ENCODE results near the gene TDG.

DNA sequence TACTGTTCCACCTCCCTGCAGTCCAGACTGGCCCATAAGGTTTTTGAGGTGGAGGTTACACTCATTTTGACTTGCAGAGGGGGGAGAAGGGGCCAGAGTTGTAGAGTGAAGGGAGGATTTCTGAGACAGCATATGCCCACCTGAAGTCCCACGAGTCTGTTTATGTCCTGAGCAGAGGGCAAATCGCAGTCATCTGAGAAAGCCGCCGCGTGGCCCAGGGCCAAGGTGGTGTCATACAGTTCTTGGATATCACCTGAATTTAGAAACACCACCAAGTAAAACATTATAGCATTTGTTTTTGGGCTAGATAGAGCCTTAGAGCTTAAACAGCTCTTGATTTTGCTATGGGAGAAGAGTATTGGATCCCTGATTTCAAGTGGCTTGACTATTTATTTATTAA lies 30.9 kb downstream of the TDG start:
- no peak for TF ChIP-seq GATA2 (IDR thresholded peaks at IDR 0.05; ENCODE audit: low read depth, low read length)
- TF ChIP-seq GATA3 (IDR thresholded peaks at IDR 0.05; ENCODE audit: low read depth, low read length): no peak
